K562 (cell line): ENCODE data around the gene CENPU. TPM values are rescaled to one million over a fixed set of nuclear protein-coding genes. Genes with fewer than 3 reads are reported as not detected.

Experiments
- ADNP ChIP-seq: fragments of 200-800 bp; sonication (Bioruptor generic); IDR thresholded peaks from 2 replicates; pipeline ENCODE4 v1.6.1; 2016; ENCODE audit warnings: missing genetic modification characterization, missing compliant biosample characterization
- ARID2 ChIP-seq: fragments of 450-650 bp; IDR thresholded peaks from 2 replicates; pipeline ENCODE4 v1.6.1; 2017; ENCODE audit warnings: antibody characterized with exemption, mild to moderate bottlenecking
- BMI1 ChIP-seq: fragments of 150-350 bp; IDR thresholded peaks from 2 replicates; pipeline ENCODE4 v1.6.1; 2014; ENCODE audit warnings: low read length
- CBFA2T3 ChIP-seq: fragments of 450-650 bp; IDR thresholded peaks from 2 replicates; pipeline ENCODE4 v1.6.1; 2017
- HDAC6 ChIP-seq: IDR thresholded peaks from 2 replicates; pipeline ENCODE4 v1.6.1; 2012; ENCODE audit warnings: low read depth, mild to moderate bottlenecking, control low read depth, inconsistent platforms, low read length, moderate library complexity
- IRF2 ChIP-seq: sonication (generic); formaldehyde crosslinking; IDR thresholded peaks from 2 replicates; pipeline ENCODE4 v1.8.1; 2022; ENCODE audit warnings: mild to moderate bottlenecking, missing genetic modification reagents
- KHSRP ChIP-seq: fragments of 450-650 bp; IDR thresholded peaks from 2 replicates; pipeline ENCODE4 v1.6.1; 2017
- MED1 ChIP-seq: sonication (generic); formaldehyde crosslinking; IDR thresholded peaks from 2 replicates; pipeline ENCODE4 v1.8.1; 2023; ENCODE audit warnings: missing genetic modification reagents, borderline replicate concordance
- PHB2 ChIP-seq: fragments of 450-650 bp; IDR thresholded peaks from 2 replicates; pipeline ENCODE4 v1.6.1; 2017; ENCODE audit warnings: low read depth
- RAD51 ChIP-seq: fragments of 450-650 bp; IDR thresholded peaks from 2 replicates; pipeline ENCODE4 v1.7.1; 2016; ENCODE audit warnings: low read depth, mild to moderate bottlenecking, borderline replicate concordance
- SIRT6 ChIP-seq: IDR thresholded peaks from one replicate; pipeline ENCODE4 v1.6.1; 2012; ENCODE audit warnings: low read depth, mild to moderate bottlenecking, control low read depth, inconsistent platforms, low read length, moderate library complexity
- SPI1 ChIP-seq: IDR thresholded peaks from 2 replicates; pipeline ENCODE4 v1.6.1; 2011; ENCODE audit warnings: low read depth, low read length, control low read depth, borderline replicate concordance
- SRSF3 ChIP-seq: fragments of 200-400 bp; formaldehyde crosslinking; IDR thresholded peaks from 2 replicates; pipeline ENCODE4 v1.6.1; 2016; ENCODE audit warnings: mild to moderate bottlenecking, low read length, moderate library complexity; ENCODE audit not compliant: insufficient read depth
- ZFP36 ChIP-seq: fragments of 150-350 bp; IDR thresholded peaks from 2 replicates; pipeline ENCODE4 v1.6.1; 2018; ENCODE audit warnings: low read length, low read depth; ENCODE audit not compliant: partially characterized antibody
- ZNF134 ChIP-seq: fragments of 250-450 bp; sonication (Bioruptor Pico); conservative IDR thresholded peaks from 2 replicates; pipeline ENCODE4 v1.4.0; 2020
- ZNF282 ChIP-seq: sonication (generic); formaldehyde crosslinking; IDR thresholded peaks from 2 replicates; pipeline ENCODE4 v1.8.1; 2023; ENCODE audit warnings: missing genetic modification reagents
- ZNF583 ChIP-seq: fragments of 250-450 bp; sonication (Bioruptor Pico); IDR thresholded peaks from 2 replicates; pipeline ENCODE4 v1.4.0; 2020
- polyA plus RNA-seq, 8 experiments: library from polyadenylated mRNA; depleted of rRNA in 4 of 8; stranded (reverse) in 5 of 8; unstranded in 3 of 8; fragments of >200 nt; fragmentation: Nextera tagmentation in 2 of 8; fragmentation: Illumina TruSeq in 1 of 8; extraction: Ambion mirVana in 2 of 8; extraction: Trizol in 1 of 8; gene quantifications; 2 replicates each; pipeline versions ENCODE4 v1.2.1 to v1.2.3, GENCODE V29; 2011 to 2014; ENCODE audit warnings: inconsistent platforms in 1 of 8, missing spikeins in 1 of 8
- total RNA-seq, 7 experiments: library from RNA; depleted of rRNA in 6 of 7; stranded (reverse); fragments of >200 nt in 6 of 7; fragmentation: Illumina TruSeq in 2 of 7; extraction: Trizol in 2 of 7; gene quantifications; 2 replicates each; pipeline versions ENCODE4 v1.2.1 to v1.2.3, GENCODE V29; 2011 to 2021; ENCODE audit warnings: low replicate concordance in 1 of 7
- TF ChIP-seq, protein P1 (sequence below): fragments of 250-450 bp; sonication (Bioruptor Pico); IDR thresholded peaks from 2 replicates; pipeline ENCODE4 v1.5.0; 2022; ENCODE audit warnings: mild to moderate bottlenecking
- TF ChIP-seq, protein P2 (sequence below), 2 experiments: IDR thresholded peaks; 2 replicates each; pipeline ENCODE4 v1.6.1; 2012; ENCODE audit warnings: improper control_type of control experiment in 2 of 2, low read depth in 2 of 2, low read length in 2 of 2, borderline replicate concordance in 1 of 2
- TF ChIP-seq, protein P3 (sequence below): fragments of 450-650 bp; IDR thresholded peaks from 2 replicates; pipeline ENCODE4 v1.6.1; 2016; ENCODE audit warnings: borderline replicate concordance
- TF ChIP-seq, protein P4 (sequence below): fragments of 450-650 bp; IDR thresholded peaks from 2 replicates; pipeline ENCODE4 v1.6.1; 2016; ENCODE audit warnings: antibody characterized with exemption

Gene CENPU
- total and polyA plus RNA-seq, 9 of the 15 experiments (the other 6 are each of a cell fraction or from before 2014, with no cell fraction given): 39.4 to 98.7 (median 84.3) TPM

DNA sequence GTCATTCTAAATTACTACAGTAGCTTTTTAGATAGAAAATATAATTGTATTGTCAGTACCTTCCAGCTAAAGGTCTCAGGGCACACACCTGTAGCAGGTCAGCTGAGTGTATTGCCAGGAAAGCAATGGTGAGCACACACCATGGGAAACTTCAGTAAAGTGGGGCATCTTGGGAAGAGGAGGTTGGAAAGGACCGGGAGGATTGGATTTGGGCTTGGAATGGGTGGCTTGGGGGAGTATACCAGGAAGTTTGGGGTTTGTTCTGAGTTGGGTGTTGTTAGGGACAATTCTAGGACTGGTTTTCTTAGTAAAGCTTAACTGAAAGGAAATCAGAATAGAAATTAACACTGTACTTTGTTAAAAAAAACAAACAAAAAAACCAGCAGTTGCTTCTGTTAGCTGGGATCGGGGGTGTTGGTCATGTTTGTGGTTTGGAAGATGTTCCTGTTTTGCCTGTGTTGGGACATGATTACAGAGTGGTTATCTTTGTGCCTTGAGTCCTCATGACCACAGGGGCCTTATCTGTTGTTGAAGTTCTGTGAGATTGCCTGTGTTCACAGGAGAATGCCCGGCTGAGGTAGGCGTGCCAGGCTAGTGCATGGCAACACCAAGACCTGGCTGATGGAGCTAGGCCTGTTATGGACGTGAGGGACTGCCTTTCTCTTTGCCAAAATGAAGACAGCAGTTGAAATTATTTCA lies 49.3 kb downstream of the CENPU start (continued):
- TF ChIP-seq HDAC6 (no peak), ADNP (tag) (peak; percentile 78), IRF2 (CRISPR knock-in tag) (no peak), SIRT6 (no peak), ZFP36 (no peak), ARID2 (no peak), CBFA2T3 (peak; percentile 99), ZNF583 (CRISPR knock-in tag) (0 out of 2 replicates have a peak, but pooled peaks have one; percentile 56), BMI1 (no peak), ZNF134 (CRISPR knock-in tag) (no peak), PHB2 (peak; percentile 96), ZNF282 (CRISPR knock-in tag) (no peak), KHSRP (peak; percentile 85), MED1 (CRISPR knock-in tag) (no peak), SPI1 (no peak), SRSF3 (no peak), RAD51 (peak; percentile 27; the same call in 1 of the 2 replicates)
- TF ChIP-seq, protein P1, sequence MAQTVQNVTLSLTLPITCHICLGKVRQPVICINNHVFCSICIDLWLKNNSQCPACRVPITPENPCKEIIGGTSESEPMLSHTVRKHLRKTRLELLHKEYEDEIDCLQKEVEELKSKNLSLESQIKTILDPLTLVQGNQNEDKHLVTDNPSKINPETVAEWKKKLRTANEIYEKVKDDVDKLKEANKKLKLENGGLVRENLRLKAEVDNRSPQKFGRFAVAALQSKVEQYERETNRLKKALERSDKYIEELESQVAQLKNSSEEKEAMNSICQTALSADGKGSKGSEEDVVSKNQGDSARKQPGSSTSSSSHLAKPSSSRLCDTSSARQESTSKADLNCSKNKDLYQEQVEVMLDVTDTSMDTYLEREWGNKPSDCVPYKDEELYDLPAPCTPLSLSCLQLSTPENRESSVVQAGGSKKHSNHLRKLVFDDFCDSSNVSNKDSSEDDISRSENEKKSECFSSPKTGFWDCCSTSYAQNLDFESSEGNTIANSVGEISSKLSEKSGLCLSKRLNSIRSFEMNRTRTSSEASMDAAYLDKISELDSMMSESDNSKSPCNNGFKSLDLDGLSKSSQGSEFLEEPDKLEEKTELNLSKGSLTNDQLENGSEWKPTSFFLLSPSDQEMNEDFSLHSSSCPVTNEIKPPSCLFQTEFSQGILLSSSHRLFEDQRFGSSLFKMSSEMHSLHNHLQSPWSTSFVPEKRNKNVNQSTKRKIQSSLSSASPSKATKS (CRISPR knock-in tag): no peak
- TF ChIP-seq, protein P2, sequence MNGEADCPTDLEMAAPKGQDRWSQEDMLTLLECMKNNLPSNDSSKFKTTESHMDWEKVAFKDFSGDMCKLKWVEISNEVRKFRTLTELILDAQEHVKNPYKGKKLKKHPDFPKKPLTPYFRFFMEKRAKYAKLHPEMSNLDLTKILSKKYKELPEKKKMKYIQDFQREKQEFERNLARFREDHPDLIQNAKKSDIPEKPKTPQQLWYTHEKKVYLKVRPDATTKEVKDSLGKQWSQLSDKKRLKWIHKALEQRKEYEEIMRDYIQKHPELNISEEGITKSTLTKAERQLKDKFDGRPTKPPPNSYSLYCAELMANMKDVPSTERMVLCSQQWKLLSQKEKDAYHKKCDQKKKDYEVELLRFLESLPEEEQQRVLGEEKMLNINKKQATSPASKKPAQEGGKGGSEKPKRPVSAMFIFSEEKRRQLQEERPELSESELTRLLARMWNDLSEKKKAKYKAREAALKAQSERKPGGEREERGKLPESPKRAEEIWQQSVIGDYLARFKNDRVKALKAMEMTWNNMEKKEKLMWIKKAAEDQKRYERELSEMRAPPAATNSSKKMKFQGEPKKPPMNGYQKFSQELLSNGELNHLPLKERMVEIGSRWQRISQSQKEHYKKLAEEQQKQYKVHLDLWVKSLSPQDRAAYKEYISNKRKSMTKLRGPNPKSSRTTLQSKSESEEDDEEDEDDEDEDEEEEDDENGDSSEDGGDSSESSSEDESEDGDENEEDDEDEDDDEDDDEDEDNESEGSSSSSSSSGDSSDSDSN (IDR thresholded peaks at IDR 0.05; ENCODE audit: borderline replicate concordance in 1 of 2, low read depth in 2 of 2, low read length in 2 of 2): no peak
- TF ChIP-seq, protein P3, sequence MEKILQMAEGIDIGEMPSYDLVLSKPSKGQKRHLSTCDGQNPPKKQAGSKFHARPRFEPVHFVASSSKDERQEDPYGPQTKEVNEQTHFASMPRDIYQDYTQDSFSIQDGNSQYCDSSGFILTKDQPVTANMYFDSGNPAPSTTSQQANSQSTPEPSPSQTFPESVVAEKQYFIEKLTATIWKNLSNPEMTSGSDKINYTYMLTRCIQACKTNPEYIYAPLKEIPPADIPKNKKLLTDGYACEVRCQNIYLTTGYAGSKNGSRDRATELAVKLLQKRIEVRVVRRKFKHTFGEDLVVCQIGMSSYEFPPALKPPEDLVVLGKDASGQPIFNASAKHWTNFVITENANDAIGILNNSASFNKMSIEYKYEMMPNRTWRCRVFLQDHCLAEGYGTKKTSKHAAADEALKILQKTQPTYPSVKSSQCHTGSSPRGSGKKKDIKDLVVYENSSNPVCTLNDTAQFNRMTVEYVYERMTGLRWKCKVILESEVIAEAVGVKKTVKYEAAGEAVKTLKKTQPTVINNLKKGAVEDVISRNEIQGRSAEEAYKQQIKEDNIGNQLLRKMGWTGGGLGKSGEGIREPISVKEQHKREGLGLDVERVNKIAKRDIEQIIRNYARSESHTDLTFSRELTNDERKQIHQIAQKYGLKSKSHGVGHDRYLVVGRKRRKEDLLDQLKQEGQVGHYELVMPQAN: no peak
- TF ChIP-seq, protein P4, sequence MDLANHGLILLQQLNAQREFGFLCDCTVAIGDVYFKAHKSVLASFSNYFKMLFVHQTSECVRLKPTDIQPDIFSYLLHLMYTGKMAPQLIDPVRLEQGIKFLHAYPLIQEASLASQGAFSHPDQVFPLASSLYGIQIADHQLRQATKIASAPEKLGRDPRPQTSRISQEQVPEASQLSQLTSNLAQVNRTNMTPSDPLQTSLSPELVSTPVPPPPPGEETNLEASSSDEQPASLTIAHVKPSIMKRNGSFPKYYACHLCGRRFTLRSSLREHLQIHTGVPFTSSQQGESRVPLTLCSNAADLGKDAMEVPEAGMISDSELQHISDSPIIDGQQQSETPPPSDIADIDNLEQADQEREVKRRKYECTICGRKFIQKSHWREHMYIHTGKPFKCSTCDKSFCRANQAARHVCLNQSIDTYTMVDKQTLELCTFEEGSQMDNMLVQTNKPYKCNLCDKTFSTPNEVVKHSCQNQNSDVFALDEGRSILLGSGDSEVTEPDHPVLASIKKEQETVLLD: peak; percentile 80
